ENCODE results near the gene CFAP74. TPM values are rescaled to one million over a fixed set of nuclear protein-coding genes. Genes with fewer than 3 reads are reported as not detected.

Gene CFAP74
- total and polyA plus RNA-seq, 12 donors = 0.03 TPM; not detected in 11

GRCh38 chr1:2024887-2025286 lies 21.3 kb upstream of the CFAP74 start:
- WGBS, 2 donors = 90 to 92% methylated on average over 18 of the region's 18 CpGs
- Histone ChIP-seq H3K27me3 (peaks cover 5 to 47% (median 37%) of the 10 kb centered on the region in 7 donors), H3K4me3 (no peak overlapping the region), H3K9me3 (no peaks in the 10 kb centered on the region), H3K4me1 (peaks cover 0 to 22% (median 15%) of the 10 kb centered on the region in 9 donors), H3K27ac (peak overlapping the region in 5 of 10 donors; percentile 50 to 75 (median 57)), H3K36me3 (no peaks in the 10 kb centered on the region)
- intact Hi-C loops (cut with DNase I) = no loop called here
- ATAC-seq (no peak), DNase-seq (no peak)
- TF ChIP-seq CTCF (IDR thresholded peaks at IDR 0.05) = no peak

GRCh38 chr1:2024451-2024850 lies 20.9 kb upstream of the CFAP74 start:
- no peak for DNase-seq
- WGBS, 2 donors = 89 to 91% methylated on average over 10 of the region's 10 CpGs
- peaks cover 10 to 52% (median 41%) of the 10 kb centered on the region in 7 donors for H3K27me3 ChIP-seq

GRCh38 chr1:2023187-2023586 lies 19.6 kb upstream of the CFAP74 start:
- H3K36me3 ChIP-seq = no peaks in the 10 kb centered on the region
- H3K4me1 ChIP-seq = peaks cover 0 to 32% (median 22%) of the 10 kb centered on the region in 9 donors
- no peak overlapping the region for H3K27ac ChIP-seq
- 84 to 86% methylated on average over 9 of the region's 9 CpGs for WGBS, 2 donors
- no peaks in the 10 kb centered on the region for H3K9me3 ChIP-seq
- H3K27me3 ChIP-seq = peaks cover 12 to 60% (median 49%) of the 10 kb centered on the region in 7 donors
- no peak for DNase-seq
- no peak for TF ChIP-seq CTCF (IDR thresholded peaks at IDR 0.05)
- no peak overlapping the region for H3K4me3 ChIP-seq
- intact Hi-C loops (cut with DNase I) = no loop called here
- ATAC-seq = no peak

More at GRCh38 chr1:2024451-2024850, 20.9 kb upstream of the CFAP74 start:
- ATAC-seq = no peak
- Histone ChIP-seq H3K27ac (no peak overlapping the region), H3K4me3 (no peak overlapping the region), H3K9me3 (no peaks in the 10 kb centered on the region), H3K4me1 (peaks cover 0 to 25% (median 15%) of the 10 kb centered on the region in 9 donors), H3K36me3 (no peaks in the 10 kb centered on the region)
- TF ChIP-seq CTCF (IDR thresholded peaks at IDR 0.05) = no peak
- intact Hi-C loops (cut with DNase I) = no loop called here

- Histone ChIP-seq H3K4me3 (no peak overlapping the region), H3K36me3 (no peaks in the 10 kb centered on the region), H3K9me3 (no peaks in the 10 kb centered on the region), H3K27ac (no peak overlapping the region), H3K27me3 (peaks cover 12 to 64% (median 59%) of the 10 kb centered on the region in 7 donors), H3K4me1 (peaks cover 0 to 33% (median 22%) of the 10 kb centered on the region in 9 donors)
- ATAC-seq (no peak), DNase-seq (no peak)
- 73 to 78% methylated on average over 21 of the region's 21 CpGs for WGBS, 2 donors
- no peak for TF ChIP-seq CTCF (IDR thresholded peaks at IDR 0.05)
- intact Hi-C loops (cut with DNase I) = no loop called here
Observed at GRCh38 chr1:2022063-2022770, 18.6 kb upstream of the CFAP74 start.
